ENCODE results near the gene MRPL32.

- no peak for TF ChIP-seq CTCF (conservative IDR thresholded peaks at IDR 0.05; ENCODE audit: low read depth, low read length)
- TF ChIP-seq EZH2 (IDR thresholded peaks at IDR 0.05; ENCODE audit: borderline replicate concordance, low read depth, low read length, poor library complexity, severe bottlenecking) = no peak
These were observed 10.0 kb upstream of the MRPL32 start for GRCh38 chr7:42922017-42922753.

All from A673 (cell line).